K562 (cell line): Measurements from ENCODE around the gene SLC24A4.

Experiments used
- EZH2 ChIP-seq: IDR thresholded peaks from 2 replicates; pipeline ENCODE4 v1.6.1; 2012; ENCODE audit warnings: low read depth, mild to moderate bottlenecking, inconsistent platforms, low read length, borderline replicate concordance
- GATA2 ChIP-seq: sonication (generic); formaldehyde crosslinking; IDR thresholded peaks from 2 replicates; pipeline ENCODE4 v1.4.0; 2020; ENCODE audit warnings: mild to moderate bottlenecking, missing genetic modification reagents
- HCFC1 ChIP-seq: IDR thresholded peaks from 2 replicates; pipeline ENCODE4 v1.6.1; 2012; ENCODE audit warnings: low read depth, low read length, improper control_type of control experiment
- MAZ ChIP-seq, 2 experiments: fragments of 450-650 bp in 1 of 2; sonication (generic) in 1 of 2; formaldehyde crosslinking; IDR thresholded peaks in 1 of 2; conservative IDR thresholded peaks in 1 of 2; 2 replicates each; pipeline versions ENCODE4 v1.4.0 to v1.5.0; 2020; ENCODE audit warnings: mild to moderate bottlenecking in 1 of 2, missing genetic modification reagents in 1 of 2
- POLR2G ChIP-seq: fragments of 200-400 bp; formaldehyde crosslinking; IDR thresholded peaks from 2 replicates; pipeline ENCODE4 v1.6.1; 2017; ENCODE audit warnings: low read depth, mild to moderate bottlenecking, antibody characterized with exemption, low read length, moderate library complexity
- SMARCA5 ChIP-seq: fragments of 450-650 bp; IDR thresholded peaks from 2 replicates; pipeline ENCODE4 v1.6.1; 2016
- SRSF9 ChIP-seq: fragments of 200-400 bp; formaldehyde crosslinking; IDR thresholded peaks from 2 replicates; pipeline ENCODE4 v1.6.1; 2017; ENCODE audit warnings: low read depth, low read length, borderline replicate concordance
- TFAP4 ChIP-seq: sonication (generic); formaldehyde crosslinking; IDR thresholded peaks from 2 replicates; pipeline ENCODE4 v1.8.0; 2022; ENCODE audit warnings: missing genetic modification reagents, mild to moderate bottlenecking, moderate library complexity, borderline replicate concordance
- USF2 ChIP-seq: sonication (generic); formaldehyde crosslinking; IDR thresholded peaks from 2 replicates; pipeline ENCODE4 v1.5.0; 2020; ENCODE audit warnings: missing genetic modification reagents
- ZNF23 ChIP-seq: fragments of 250-450 bp; sonication (Bioruptor Pico); IDR thresholded peaks from 2 replicates; pipeline ENCODE4 v1.4.0; 2020; ENCODE audit warnings: mild to moderate bottlenecking
- TF ChIP-seq, protein P1 (sequence below): conservative IDR thresholded peaks from 2 replicates; pipeline ENCODE4 v1.6.1; 2011; ENCODE audit warnings: low read depth, mild to moderate bottlenecking, low read length; ENCODE audit not compliant: control insufficient read depth
- TF ChIP-seq, protein P2 (sequence below), 2 experiments: fragments of 450-650 bp in 1 of 2; sonication (generic) in 1 of 2; formaldehyde crosslinking in 1 of 2; IDR thresholded peaks in 1 of 2; conservative IDR thresholded peaks in 1 of 2; 2 replicates each; pipeline versions ENCODE4 v1.6.1 to v1.8.1; 2016 to 2023; ENCODE audit warnings: mild to moderate bottlenecking in 2 of 2, moderate library complexity in 2 of 2, inconsistent platforms in 1 of 2, missing genetic modification reagents in 1 of 2

DNA sequence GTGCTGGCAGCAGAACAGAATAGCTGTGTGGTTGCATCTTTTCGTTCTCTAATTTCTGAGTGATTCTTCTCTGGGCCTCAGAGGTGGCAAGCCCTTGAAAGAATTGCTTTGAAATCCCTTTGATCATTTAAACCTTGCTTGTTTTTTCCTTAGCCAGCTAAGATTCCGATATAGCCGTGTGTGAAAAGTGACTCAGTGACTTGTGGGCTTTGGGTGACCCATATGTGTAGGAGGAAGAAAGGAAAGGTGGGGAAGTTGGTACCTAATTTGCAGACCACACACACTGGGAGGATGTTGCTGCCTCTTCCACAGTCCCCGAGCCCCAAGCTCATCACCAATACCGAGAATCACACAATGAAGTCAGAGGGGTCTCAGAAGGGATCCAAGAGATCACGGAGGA, 18.8 kb downstream of the SLC24A4 start:
- TF ChIP-seq, protein P1, sequence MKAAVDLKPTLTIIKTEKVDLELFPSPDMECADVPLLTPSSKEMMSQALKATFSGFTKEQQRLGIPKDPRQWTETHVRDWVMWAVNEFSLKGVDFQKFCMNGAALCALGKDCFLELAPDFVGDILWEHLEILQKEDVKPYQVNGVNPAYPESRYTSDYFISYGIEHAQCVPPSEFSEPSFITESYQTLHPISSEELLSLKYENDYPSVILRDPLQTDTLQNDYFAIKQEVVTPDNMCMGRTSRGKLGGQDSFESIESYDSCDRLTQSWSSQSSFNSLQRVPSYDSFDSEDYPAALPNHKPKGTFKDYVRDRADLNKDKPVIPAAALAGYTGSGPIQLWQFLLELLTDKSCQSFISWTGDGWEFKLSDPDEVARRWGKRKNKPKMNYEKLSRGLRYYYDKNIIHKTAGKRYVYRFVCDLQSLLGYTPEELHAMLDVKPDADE: no peak
- no peak for TF ChIP-seq HCFC1
- TF ChIP-seq USF2 (CRISPR knock-in tag): no peak
- no peak for TF ChIP-seq POLR2G
- no peak for TF ChIP-seq GATA2 (CRISPR knock-in tag)
- no peak for TF ChIP-seq SRSF9
- TF ChIP-seq, protein P2, sequence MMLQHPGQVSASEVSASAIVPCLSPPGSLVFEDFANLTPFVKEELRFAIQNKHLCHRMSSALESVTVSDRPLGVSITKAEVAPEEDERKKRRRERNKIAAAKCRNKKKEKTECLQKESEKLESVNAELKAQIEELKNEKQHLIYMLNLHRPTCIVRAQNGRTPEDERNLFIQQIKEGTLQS (IDR thresholded peaks at IDR 0.05): no peak
- TF ChIP-seq, protein P2 (CRISPR knock-in tag; conservative IDR thresholded peaks at IDR 0.05): no peak
- no peak for TF ChIP-seq TFAP4 (CRISPR knock-in tag)
- no peak for TF ChIP-seq SMARCA5
- TF ChIP-seq EZH2: no peak
- no peak for TF ChIP-seq MAZ (CRISPR knock-in tag; conservative IDR thresholded peaks at IDR 0.05 in 1 of 2, IDR thresholded peaks at IDR 0.05 in 1 of 2)
- no peak for TF ChIP-seq ZNF23 (CRISPR knock-in tag)
